ENCODE results near the gene HINT1.
"Not testable (repeated sequence)": the region's sequence is repeated elsewhere in the genome, so short reads cannot be mapped to it uniquely, and the experiment has no call there.

The HINT1 gene

DNA sequence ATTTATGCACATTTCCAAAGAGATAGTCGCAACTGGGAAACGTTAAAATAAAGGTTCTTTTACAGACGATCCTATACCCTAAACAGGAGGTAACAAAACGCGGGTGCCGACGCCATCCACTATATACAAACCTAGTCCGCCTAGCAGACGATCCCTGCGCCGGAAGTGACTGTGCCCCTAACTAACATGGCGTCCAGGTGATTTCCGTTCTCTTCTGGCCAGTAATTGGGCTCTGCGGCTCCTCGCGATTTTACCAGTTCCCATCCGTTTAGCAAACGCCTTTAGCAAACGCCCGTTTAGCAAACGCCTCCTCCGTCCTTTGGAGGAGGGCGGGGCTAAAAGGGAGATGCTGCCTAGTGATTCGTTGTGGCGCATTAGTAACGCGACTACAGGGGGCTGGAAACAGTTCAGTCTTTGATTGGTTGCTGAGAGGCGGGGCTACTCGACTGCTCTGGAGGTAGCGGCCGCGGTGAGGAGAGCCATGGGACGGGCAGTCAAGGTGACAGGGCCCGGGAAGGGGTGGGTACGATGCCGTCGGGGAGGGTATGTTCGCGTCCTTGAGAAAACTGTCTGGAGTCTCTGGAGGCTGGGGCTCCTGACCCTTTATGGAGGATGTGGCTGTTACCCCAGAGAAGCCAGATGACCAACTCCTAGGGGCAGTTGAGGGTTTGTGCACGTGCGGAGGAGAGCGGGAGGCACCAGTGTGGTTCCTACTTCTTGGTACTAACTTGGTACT lies 5.7 kb upstream of the HINT1 start, which contains the start of gene LYRM7:
Gene LYRM7 (plus strand): TSS at position 405 of the 736 bp plus-strand sequence. CDS start 77 bp downstream, at position 482.
- DNase-seq (ENCODE audit: low read depth in 2 of 2), result peak; percentile 76 to 90

- no peak for DNase-seq (ENCODE audit: low read depth in 2 of 2)
These were observed 4.9 kb upstream of the HINT1 start for GRCh38 chr5:131169810-131170539.

DNA sequence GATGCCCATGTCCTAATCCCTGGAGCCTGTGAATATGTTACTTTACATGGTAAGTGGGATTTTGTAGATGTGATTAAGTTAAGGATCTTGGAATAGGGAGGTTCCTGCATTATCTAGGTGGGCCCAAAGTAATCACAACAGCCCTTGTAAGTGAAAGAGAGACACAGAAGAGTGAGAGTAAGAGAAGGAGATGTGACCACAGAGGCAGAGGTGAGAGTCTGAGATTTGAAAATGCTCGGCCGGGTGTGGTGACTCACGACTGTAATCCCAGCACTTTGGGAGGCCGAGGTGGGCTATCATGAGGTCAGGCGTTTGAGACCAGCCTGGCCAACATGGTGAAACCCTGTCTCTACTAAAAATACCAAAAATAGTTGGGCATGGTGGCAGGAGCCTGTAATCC lies 2.6 kb upstream of the HINT1 start:
- DNase-seq (ENCODE audit: low read depth in 2 of 2), result no peak

- DNase-seq (ENCODE audit: low read depth in 2 of 2), result peak; percentile 20 to 38
These were observed 601 bp downstream of the HINT1 start for GRCh38 chr5:131164191-131165118.

- no peak for DNase-seq (ENCODE audit: low read depth in 2 of 2)
These were observed 1.6 kb downstream of the HINT1 start for GRCh38 chr5:131163276-131164119.

GRCh38 chr5:131160134-131160533 lies 4.9 kb downstream of the HINT1 start:
- DNase-seq (ENCODE audit: low read depth in 2 of 2), result no peak

DNA sequence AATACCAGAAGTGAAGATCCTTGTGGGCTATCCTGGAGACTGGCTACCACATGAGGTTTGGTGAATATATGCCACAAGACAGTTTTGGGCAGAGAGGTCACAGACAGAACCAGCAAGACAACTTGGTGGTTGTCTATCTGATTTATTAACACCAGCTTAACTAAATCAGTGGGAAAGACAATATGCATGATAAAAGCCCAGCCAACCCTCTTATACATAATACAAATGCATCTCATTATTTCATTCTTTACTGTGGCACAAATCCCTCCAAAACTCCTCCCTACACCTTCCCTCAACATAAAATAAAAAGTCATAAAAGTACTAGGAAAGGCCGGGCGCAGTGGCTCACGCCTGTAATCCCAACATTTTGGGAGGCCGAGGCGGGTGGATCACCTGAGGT lies 8.1 kb downstream of the HINT1 start:
- no peak for DNase-seq (ENCODE audit: low read depth in 2 of 2)

DNA sequence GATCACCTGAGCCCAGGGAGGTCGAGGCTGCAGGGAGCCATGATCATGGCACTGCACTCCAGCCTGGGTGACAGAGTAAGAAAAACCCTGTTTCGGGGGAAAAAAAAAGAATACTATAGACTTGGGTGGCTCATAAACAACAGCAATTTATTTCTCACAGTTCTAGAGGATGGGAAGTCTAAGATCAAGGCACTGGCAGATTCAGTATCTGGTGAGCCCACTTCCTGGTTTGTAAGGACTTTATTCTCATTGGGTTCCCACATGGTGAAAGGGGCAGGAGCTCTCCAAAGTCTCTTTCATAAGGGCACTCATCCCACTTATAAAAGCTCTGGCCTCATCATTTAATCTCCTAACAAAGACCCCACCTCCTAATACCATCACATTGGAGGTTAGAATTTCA lies 8.7 kb downstream of the HINT1 start:
- no peak for DNase-seq (ENCODE audit: low read depth in 2 of 2)

- DNase-seq (ENCODE audit: low read depth in 2 of 2), result no peak
These were observed 13.8 kb downstream of the HINT1 start for GRCh38 chr5:131151216-131151615.

- DNase-seq (ENCODE audit: low read depth in 2 of 2), result no peak
These were observed 14.6 kb downstream of the HINT1 start for GRCh38 chr5:131150408-131150807.

DNA sequence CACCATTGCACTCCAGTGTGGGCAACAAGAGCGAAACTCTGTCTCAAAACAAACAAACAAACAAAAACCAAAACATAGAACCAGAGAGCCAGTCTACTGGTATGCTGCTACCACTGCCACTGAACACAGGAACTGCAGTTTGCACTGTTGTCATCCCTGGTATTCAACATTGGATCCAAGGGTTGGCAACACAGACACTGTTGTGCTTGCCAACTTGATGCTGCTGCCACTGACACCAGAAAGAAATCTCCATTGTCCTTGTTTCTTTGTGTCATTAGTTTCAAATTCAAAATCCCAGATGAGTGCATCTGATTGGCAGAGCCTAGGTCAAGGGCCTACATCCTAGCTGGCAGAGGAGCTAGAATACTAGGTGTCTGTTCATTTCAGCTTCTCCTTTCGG lies 16.2 kb downstream of the HINT1 start:
- DNase-seq (ENCODE audit: low read depth in 2 of 2), result no peak

DNA sequence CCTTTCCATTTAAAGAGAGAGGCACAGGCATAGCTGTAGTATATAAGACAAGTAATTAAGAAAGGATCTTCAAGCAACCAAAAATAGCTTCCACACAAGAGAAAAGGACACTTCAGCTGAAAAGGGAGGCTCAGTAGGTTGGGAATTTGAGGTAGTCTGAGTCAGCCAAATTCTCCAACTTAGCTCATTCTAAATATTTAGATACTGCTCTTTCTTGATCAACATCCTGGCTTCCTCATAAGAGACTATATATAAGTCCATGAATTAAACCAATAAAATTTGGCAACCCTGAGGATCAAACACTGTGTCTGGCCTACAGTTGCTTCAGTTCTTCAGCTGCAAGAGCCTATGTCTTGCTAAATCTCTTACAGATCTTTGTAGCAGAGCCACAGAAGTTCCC lies 17.8 kb downstream of the HINT1 start:
- no peak for DNase-seq (ENCODE audit: low read depth in 2 of 2)

GRCh38 chr5:131142970-131143617 lies 22.0 kb downstream of the HINT1 start:
- DNase-seq (ENCODE audit: low read depth in 2 of 2), result no peak

DNA sequence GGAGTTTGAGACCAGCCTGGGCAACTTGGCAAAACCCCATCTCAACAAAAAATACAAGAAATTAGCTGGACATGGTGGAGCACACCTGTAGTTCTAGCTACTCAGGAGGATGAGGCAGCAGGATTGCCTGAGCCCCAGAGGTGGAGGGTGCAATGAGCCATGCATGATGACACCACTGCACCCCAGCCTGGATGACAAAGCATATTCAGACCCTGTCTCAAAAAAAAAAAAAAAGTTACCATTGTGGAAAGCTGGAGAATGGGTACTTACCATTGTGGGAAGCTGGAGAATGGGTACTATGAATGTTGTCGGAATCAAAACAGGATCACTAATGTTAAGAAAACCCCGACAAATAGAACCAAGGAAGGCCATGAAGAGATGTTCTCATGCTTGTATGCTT lies 25.7 kb downstream of the HINT1 start:
- DNase-seq (ENCODE audit: low read depth in 2 of 2), result no peak

DNA sequence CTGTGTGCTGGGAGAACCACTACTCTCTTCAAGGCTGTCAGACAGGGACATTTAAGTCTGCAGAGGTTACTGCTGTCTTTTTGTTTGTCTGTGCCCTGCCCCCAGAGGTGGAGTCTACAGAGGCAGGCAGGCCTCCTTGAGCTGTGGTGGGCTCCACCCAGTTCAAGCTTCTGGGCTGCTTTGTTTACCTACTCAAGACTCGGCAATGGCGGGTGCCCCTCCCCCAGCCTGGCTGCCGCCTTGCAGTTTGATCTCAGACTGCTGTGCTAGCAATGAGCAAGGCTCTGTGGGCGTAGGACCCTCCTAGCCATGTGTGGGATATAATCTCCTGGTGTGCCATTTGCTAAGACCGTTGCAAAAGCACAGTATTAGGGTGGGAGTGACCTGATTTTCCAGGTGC lies 26.6 kb downstream of the HINT1 start:
- not testable (repeated sequence) for DNase-seq (ENCODE audit: low read depth in 2 of 2)

DNA sequence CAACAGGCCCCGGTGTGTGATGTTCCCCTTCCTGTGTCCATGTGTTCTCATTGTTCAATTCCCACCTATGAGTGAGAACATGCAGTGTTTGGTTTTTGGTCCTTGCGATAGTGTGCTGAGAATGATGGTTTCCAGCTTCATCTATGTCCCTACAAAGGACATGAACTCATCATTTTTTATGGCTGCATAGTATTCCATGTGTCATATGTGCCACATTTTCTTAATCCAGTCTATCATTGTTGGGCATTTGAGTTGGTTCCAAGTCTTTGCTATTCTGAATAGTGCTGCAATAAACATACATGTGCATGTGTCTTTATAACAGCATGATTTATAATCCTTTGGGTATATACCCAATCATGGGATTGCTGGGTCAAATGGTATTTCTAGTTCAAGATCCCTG lies 32.0 kb downstream of the HINT1 start:
- not testable (repeated sequence) for DNase-seq (ENCODE audit: low read depth in 2 of 2)

GRCh38 chr5:131129306-131129705 lies 35.8 kb downstream of the HINT1 start:
- DNase-seq (ENCODE audit: low read depth in 2 of 2), result no peak

DNA sequence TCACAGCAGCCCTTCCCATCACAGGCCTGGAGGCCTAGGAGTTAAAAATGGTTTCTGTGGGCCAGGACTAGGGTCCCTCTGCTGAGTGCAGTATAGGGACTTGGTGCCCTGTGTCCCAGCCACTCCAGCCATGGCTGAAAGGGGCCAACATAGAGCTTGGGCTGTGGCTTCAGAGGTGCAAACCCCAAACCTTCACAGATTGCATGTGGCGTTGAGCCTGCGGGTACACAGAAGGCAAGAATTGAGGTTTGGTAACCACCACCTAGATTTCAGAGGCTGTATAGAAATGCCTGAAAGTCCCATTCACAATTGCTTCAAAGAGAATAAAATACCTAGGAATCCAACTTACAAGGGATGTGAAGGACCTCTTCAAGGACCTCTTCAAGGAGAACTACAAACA lies 37.8 kb downstream of the HINT1 start:
- not testable (repeated sequence) for DNase-seq (ENCODE audit: low read depth in 2 of 2)

DNA sequence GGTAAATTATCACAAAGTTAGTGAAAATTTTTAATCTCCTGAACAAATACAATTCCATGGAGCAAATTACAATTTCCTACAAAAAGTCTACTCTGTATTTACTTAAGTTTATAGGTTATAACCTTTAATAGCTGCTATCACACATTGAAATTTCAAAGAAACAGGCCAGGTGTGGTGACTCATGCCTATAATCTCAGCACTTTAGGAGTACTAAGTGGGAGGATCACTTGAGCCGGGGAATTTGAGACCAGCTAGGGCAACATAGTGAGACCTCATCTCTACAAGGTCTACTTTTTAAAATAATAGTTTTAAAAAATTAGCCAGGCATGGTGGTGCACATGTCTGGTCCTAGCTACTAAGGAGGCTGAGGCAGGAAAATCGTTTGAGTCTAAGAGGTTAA lies 50.3 kb downstream of the HINT1 start:
- DNase-seq (ENCODE audit: low read depth in 2 of 2), result no peak

DNA sequence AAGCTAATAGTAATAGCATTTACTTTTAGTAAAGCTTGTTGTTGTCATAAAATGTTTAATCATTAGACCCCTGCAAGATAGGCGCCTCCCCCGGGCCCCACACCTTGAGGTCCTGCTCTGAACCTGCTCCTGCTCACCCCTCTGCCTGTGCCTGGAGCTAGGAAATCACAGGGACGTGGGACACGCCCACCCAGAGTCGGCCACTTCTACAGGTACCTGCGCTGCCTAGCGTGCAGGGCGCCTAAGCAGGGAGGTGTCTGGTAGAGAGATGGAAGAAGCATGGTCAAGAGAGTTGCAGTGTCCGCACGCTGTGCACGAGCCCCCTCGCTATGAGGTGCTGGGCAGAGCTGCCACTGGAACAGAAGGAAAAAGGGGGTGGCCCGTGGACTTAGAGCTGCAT lies 52.6 kb downstream of the HINT1 start:
- DNase-seq (ENCODE audit: low read depth in 2 of 2), result no peak

- DNase-seq (ENCODE audit: low read depth in 2 of 2), result no peak
These were observed 54.8 kb downstream of the HINT1 start for GRCh38 chr5:131110256-131110594.

All from stimulated activated CD4-positive, alpha-beta T cell treated with anti-CD3 and anti-CD28 coated beads, Interleukin-1b, Interleukin-23, amount 100 ng/mL, for 1 hour (primary cell).